GM21717 (cell line): ENCODE measurements around the gene SERPINE3.
A peak's percentile ranks its signal among the peaks of the same experiment; 100 is the strongest.

ENCODE experiments used
- ATAC-seq: cut with Tn5 transposase; IDR thresholded peaks from one replicate; pipeline ENCODE4 v1.9.1; 2021; ENCODE audit warnings: mild to moderate bottlenecking, moderate library complexity; ENCODE audit not compliant: unreplicated experiment

Gene SERPINE3

GRCh38 chr13:51360489-51360888 lies 21.0 kb downstream of the SERPINE3 start:
- ATAC-seq: no peak

DNA sequence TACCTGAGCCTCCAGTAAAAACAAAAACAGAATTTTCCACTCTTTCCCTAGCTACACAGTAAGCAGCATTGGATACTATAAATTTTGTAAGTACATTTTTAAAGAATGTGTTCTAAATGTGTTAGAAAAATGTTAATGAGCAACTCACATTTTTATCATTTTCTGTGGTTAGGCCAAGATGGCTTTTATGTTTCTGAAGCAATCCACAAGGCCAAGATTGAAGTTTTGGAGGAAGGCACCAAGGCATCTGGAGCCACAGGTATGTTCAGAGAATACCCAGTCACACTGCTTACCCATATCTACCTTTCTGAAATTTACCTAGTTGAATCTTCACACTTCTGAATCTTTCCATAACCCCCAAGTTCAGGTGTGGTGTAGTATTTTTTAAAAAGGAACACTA lies 21.6 kb downstream of the SERPINE3 start:
- no peak for ATAC-seq

DNA sequence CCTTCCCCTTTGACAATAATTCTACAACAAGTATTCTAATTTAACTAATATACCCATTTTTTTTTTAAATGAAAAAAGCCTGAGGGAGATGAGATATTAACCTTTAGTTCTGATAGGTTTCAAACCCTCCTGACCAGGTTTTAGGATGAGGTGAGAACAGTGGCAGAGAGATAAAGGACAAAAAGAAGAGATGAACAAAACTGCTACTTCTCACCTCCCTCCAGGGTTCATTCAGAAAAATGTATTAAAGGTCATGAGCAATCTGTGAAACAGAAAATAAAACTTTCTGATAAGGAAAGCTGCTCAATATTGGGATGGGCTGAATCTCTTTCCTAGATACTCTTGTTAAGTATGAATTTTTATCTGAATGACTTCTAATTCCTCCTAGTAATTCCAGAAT lies 24.1 kb downstream of the SERPINE3 start:
- no peak for ATAC-seq

DNA sequence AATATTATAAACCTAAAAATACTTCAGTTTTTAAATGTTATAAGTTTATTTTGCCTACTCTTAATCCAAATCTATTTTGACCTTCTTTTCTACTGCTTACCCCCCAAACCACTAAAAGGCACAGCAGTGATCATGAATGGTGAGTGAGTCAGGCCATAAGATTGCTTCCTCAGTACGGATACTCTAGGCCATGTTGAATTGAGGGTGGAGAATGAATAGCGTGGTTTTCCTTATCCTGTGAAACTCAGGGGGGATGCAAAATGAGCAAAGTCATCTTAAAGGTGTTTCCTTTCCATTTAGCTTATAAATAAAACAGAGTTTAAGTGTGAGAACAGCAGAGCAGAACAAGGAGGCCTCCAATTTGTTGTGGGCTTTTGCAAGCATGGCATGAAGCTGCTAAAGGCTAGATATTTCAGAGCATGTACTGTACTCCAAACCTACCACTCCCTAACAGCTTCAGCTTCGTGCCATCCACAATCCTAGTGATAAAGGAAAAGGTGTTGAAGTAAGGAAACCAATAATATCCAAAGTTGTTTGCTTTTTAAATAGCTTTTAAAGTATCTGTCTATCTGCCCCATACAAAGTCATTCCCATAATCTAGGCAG lies 25.0 kb downstream of the SERPINE3 start:
- no peak for ATAC-seq

- no peak for ATAC-seq
These were observed 30.6 kb downstream of the SERPINE3 start for GRCh38 chr13:51370116-51370515.

DNA sequence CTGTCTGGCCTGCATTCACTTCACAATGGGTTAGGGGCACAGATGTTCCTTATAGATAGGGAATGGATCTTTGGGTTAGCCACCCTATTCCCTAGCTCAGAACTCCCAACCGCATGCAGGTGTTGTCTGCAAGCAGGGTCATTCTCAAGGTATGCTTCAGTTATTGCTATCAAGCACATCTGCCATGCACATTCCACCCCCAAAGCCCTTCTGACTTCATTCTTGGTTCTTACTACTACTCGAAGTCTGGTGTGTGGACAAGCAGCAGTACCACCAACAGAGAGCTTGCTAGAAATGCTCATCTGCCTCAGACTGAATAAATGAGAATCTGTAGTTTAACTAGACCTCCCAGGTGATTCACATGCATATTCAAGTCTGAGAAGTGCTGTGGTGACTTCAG lies 31.3 kb downstream of the SERPINE3 start:
- ATAC-seq: no peak

- no peak for ATAC-seq
These were observed 32.4 kb downstream of the SERPINE3 start for GRCh38 chr13:51371768-51372399.

- ATAC-seq: no peak
These were observed 34.0 kb downstream of the SERPINE3 start for GRCh38 chr13:51373451-51373850.

DNA sequence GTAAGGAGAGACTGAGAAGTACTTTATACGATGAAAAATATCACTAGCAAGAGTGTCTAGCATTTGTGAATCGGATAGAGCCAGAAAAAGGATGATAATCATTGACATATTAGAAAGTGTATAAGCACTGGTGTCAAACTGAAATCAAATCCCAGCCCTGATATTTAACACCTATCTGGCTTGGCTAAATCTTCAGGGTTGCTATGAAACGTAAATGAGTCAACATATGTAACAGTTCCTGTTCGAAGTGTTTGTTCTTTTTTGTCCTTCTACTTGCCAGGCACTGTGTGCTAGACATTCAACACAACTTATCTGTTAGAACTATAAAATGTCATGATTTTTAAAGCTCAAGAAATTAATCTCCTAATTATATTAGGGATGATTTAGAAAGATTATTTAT lies 40.8 kb downstream of the SERPINE3 start:
- ATAC-seq: no peak

GRCh38 chr13:51385114-51385513 lies 45.6 kb downstream of the SERPINE3 start:
- ATAC-seq: no peak

- ATAC-seq: no peak
These were observed 55.2 kb downstream of the SERPINE3 start for GRCh38 chr13:51394724-51395123.

- ATAC-seq: peak; percentile 71
These were observed 56.9 kb downstream of the SERPINE3 start for GRCh38 chr13:51396352-51396751.

DNA sequence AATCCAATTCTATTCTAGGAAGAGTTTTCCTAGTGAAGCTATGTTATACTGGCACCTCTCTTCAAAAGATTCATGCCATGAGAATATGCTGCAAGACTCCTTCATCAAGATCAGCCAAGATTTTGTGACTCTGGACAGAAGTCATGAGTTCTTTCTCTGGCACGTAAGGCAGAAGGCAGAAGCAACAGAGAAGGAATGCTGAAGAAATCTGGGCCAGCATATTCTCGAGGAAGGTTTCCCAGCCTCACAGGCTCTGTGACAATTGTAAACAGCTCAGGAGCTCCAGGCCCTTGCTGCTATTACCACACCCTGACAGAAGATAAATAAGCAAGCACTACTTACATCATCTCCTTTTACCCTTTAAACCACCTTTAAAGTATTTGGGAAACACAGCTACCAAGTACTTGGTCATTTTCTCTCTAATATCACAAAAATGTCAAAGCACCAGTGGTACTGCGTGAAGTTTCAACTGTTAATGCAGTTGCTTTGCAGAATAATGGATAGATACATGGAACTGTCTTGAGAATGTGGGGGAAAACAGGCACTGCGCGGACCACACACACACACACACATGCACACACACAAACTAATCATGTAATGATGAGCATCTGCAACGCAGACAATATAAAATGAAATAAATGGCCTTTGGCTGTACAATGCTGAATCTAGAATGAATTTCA lies 57.9 kb downstream of the SERPINE3 start:
- no peak for ATAC-seq

- no peak for ATAC-seq
These were observed 65.7 kb downstream of the SERPINE3 start for GRCh38 chr13:51405176-51405575.

DNA sequence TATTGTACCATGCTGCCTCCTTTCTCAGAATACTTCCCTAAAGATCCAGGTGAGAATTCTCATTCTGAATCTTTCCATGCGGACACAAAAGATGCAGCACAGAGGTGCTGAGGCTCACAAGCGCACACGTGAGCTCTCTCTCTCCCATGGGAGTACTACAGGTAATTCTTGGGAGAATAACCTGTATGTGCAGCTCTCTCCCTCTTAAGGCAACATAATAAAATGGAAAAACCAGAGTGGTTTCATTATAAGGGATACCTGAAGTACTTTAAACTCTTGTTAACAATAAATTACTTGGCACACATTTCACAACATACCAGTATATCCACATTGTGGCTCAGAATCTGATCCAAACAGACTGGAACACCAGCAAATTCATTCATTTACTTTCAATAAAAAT lies 72.9 kb downstream of the SERPINE3 start:
- ATAC-seq: no peak
